Adrenal gland (tissue), 5 donors: ENCODE measurements around the gene RABL2A.
"Not testable (repeated sequence)": the region's sequence is repeated elsewhere in the genome, so short reads cannot be mapped to it uniquely, and the experiment has no call there.

Source experiments
- POLR2A ChIP-seq, 2 donors: fragments of 450-650 bp; IDR thresholded peaks; one replicate each; pipeline ENCODE4 v1.6.1; 2017; ENCODE audit warnings: antibody characterized with exemption in 2 of 2, mild to moderate bottlenecking in 2 of 2, moderate library complexity in 1 of 2
- TF ChIP-seq, protein P1 (sequence below), 6 experiments: fragments of 450-650 bp in 4 of 6; fragments of 200-600 bp in 2 of 6; sonication (generic) in 1 of 6; IDR thresholded peaks; 1 replicate in 5 of 6; 2 replicates in 1 of 6; pipeline versions ENCODE4 v1.5.1 to v1.8.0; 2016 to 2021; ENCODE audit warnings: antibody characterized with exemption in 6 of 6, mild to moderate bottlenecking in 2 of 6, moderate library complexity in 1 of 6
- donor health status: DM: no; HTN: no; CAD: no.

DNA sequence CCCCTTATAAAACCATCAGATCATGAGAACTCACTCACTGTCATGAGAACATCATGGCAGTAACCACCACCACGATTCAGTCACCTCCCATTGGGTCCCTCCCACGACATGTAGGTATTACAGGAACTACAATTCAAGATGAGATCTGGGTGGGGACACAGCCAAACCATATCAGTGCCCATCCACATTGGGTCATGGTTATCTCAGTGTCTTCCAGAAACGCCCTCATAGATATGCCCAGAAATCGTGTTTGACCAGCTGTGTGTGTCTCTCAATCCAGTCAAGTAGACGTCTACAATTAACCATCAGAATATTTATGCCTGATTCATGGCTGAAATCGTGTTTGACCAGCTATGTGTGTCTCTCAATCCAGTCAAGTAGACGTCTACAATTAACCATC is 17.2 kb upstream of the RABL2A start:
- TF ChIP-seq, protein P1, sequence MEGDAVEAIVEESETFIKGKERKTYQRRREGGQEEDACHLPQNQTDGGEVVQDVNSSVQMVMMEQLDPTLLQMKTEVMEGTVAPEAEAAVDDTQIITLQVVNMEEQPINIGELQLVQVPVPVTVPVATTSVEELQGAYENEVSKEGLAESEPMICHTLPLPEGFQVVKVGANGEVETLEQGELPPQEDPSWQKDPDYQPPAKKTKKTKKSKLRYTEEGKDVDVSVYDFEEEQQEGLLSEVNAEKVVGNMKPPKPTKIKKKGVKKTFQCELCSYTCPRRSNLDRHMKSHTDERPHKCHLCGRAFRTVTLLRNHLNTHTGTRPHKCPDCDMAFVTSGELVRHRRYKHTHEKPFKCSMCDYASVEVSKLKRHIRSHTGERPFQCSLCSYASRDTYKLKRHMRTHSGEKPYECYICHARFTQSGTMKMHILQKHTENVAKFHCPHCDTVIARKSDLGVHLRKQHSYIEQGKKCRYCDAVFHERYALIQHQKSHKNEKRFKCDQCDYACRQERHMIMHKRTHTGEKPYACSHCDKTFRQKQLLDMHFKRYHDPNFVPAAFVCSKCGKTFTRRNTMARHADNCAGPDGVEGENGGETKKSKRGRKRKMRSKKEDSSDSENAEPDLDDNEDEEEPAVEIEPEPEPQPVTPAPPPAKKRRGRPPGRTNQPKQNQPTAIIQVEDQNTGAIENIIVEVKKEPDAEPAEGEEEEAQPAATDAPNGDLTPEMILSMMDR (IDR thresholded peaks at IDR 0.05): not testable (repeated sequence)
- not testable (repeated sequence) for TF ChIP-seq POLR2A (IDR thresholded peaks at IDR 0.05)
